IPS-18c (cell line): ENCODE measurements around the gene KCNAB1.

Experiments
- H3K4me3 ChIP-seq: 2 replicates; pipeline ENCODE4 v1.7.0; 2013; ENCODE audit warnings: low read depth, mild to moderate bottlenecking, low read length, moderate library complexity; ENCODE audit not compliant: insufficient read depth
- H3K9me3 ChIP-seq: one replicate; pipeline ENCODE4 v1.6.1; 2013; ENCODE audit warnings: mild to moderate bottlenecking, low read length, moderate library complexity; ENCODE audit not compliant: control insufficient read depth, insufficient read depth

The KCNAB1 gene

GRCh38 chr3:156455839-156456238 lies 335.5 kb downstream of the KCNAB1 start:
- Histone ChIP-seq H3K9me3 (no peaks in the 10 kb centered on the region), H3K4me3 (no peak overlapping the region)

DNA sequence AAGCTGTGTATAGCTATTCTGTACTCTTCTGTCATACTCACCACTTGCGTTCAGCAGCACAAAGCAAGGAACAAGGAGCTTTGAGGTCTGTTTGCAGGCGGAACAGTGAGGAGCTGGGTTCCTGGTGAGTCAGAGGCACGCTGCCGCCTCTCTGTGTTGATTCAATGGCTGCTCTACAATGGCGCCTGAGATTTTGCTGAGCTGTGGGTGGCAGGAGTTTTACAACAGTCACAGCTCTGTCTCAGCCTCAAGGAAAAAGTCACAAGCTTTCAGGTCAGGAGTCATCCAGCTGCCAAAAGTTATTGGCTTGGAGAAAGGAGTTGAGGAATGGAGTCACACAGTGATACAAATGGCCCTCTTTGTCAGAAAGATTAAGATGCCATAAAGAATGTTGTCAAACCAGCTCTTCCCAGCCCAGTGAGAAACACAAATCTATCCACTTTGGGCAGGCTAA lies 336.4 kb downstream of the KCNAB1 start:
- Histone ChIP-seq H3K9me3 (no peaks in the 10 kb centered on the region), H3K4me3 (no peak overlapping the region)

- Histone ChIP-seq H3K9me3 (no peaks in the 10 kb centered on the region), H3K4me3 (no peak overlapping the region)
Observed at GRCh38 chr3:156459434-156459833, 339.1 kb downstream of the KCNAB1 start.

DNA sequence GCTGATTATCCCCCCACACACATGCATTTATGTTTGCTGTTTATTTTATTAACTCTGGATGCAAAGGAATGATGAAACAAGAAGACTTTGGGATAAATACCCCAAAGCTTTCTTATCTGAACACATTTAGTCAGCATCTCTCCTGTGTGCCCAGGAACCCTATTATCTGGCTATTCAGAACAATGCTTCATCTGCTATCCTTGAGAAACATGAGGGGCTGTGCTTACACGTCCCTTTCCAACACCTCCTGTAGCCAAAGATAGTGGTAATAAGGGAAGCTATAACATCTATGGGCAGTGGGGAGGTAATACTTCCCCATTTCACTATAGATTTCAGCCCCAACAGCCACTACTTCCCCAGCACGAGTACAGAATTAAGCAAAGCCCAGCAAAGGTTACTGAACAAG lies 339.8 kb downstream of the KCNAB1 start:
- Histone ChIP-seq H3K9me3 (no peaks in the 10 kb centered on the region), H3K4me3 (no peak overlapping the region)

DNA sequence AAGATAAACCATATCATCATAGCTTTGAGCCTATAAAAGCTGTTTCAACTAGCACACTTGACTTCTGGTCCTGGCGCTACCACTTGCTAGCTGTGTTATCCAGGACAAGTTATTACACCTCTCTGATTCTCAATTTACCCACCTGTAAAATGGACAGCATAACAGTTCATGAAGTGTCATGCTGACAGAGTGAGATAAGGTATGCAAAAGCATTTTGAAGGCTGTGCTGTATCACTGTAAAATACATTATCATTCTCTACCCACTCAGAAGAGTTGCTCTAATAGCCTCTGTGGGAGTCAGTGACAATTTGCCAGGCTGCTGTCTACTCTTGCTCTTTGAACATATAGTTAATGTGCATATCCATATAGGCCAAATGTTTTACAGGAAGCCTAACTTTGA lies 341.5 kb downstream of the KCNAB1 start:
- Histone ChIP-seq H3K9me3 (no peaks in the 10 kb centered on the region), H3K4me3 (no peak overlapping the region)

DNA sequence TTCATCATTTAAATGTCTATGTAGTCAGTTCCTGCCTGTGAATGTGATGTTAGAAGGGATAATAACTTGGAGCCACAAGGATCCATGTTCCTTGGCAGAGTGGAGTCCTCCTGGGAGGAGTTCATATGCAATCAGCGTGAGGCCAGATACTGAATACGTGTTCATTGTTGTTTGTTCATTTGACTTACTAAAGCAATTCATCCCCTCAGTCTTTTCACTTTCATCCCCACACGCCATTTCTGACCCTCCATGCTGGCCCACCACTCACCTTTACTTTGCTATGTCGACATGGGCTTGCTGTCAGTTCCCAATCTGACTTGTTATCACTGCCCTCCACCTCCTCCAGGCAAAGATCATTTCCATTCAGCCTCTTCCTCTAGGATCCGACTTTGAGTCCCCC lies 342.7 kb downstream of the KCNAB1 start:
- H3K4me3 ChIP-seq = no peak overlapping the region
- no peaks in the 10 kb centered on the region for H3K9me3 ChIP-seq

DNA sequence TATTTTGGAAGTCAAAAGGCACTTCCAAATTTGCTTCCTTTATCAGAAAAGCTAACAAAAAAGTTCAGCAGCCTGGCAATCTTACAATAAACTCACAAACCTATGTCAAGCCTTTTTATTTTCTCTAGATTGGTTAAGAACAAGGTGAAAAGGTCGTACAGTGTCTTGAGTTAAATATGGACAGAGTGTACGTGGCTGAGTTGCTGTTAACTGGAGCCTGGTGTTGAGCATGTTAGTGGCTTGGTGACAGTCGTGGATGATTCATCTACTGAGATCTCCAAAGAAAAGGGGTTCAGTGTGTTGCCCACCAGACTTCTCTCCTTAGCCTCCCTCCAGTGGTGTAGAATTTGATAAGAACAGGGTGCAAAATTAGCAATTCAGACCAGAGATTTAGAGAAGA lies 344.8 kb downstream of the KCNAB1 start:
- Histone ChIP-seq H3K4me3 (no peak overlapping the region), H3K9me3 (no peaks in the 10 kb centered on the region)

- Histone ChIP-seq H3K4me3 (no peak overlapping the region), H3K9me3 (no peaks in the 10 kb centered on the region)
Observed at GRCh38 chr3:156469456-156469855, 349.1 kb downstream of the KCNAB1 start.

DNA sequence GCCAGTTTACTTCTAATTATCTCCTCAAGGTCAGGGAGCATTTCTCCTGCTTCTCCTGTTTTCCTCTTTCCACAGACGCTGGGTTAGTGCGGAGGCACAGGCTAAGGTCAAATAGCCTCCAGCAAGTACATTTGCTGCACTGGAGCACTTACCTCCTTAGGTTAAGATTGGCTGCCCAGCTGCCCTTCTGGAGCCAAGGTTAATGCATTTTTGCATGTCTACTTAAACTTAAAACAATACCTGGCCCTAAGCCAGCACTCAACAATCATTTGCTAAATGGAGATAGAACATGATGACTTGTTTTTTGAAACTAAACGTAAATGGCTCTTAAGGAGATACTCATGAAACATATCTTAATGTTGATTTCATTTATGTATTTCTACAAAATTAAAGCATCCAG lies 351.1 kb downstream of the KCNAB1 start:
- H3K4me3 ChIP-seq = no peak overlapping the region
- no peaks in the 10 kb centered on the region for H3K9me3 ChIP-seq

- H3K4me3 ChIP-seq = no peak overlapping the region
Observed at GRCh38 chr3:156472150-156472549, 351.8 kb downstream of the KCNAB1 start.

DNA sequence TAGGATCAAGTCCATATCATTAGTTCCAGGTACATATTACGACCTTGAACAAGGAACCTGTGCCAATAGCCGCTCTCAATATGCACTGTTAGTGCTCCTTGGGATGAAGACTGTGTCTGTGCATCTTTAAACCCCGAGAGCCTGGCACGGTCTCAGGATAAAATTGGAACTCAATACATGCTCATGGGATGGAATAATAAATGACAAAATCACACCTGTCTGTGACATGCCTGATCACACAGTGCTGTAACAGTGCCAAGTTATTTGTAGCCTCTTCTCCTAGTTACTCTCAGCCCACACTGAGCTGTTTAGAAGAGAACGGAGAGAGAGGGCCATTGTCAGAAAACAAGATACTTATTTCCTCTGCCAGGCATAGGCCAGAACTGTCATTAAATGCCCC lies 352.3 kb downstream of the KCNAB1 start:
- Histone ChIP-seq H3K9me3 (no peaks in the 10 kb centered on the region), H3K4me3 (no peak overlapping the region)

More at GRCh38 chr3:156472150-156472549, 351.8 kb downstream of the KCNAB1 start:
- H3K9me3 ChIP-seq = no peaks in the 10 kb centered on the region

DNA sequence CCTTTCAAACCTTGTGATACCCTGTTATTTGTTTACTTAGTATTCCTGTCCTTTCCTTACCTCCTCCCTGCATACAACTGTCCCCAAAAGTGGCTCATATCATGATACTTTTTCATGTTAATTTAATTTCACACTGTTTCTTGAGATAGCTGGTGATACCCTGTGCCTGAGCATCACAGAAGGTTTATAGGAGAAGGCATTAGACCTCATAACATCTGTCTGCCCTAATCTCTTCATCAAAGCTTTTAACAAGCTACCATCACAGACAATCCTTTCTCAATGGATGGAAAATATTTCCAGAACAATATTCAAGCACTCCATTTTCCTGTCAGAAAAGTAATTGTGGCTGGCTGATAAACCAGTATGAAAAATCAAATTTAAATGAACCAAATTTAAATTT lies 353.0 kb downstream of the KCNAB1 start:
- Histone ChIP-seq H3K9me3 (no peaks in the 10 kb centered on the region), H3K4me3 (no peak overlapping the region)

- no peaks in the 10 kb centered on the region for H3K9me3 ChIP-seq
- H3K4me3 ChIP-seq = peak overlapping the region; percentile 38; the same call in 1 of the 2 replicates
Observed at GRCh38 chr3:156474560-156475389, 354.4 kb downstream of the KCNAB1 start.

DNA sequence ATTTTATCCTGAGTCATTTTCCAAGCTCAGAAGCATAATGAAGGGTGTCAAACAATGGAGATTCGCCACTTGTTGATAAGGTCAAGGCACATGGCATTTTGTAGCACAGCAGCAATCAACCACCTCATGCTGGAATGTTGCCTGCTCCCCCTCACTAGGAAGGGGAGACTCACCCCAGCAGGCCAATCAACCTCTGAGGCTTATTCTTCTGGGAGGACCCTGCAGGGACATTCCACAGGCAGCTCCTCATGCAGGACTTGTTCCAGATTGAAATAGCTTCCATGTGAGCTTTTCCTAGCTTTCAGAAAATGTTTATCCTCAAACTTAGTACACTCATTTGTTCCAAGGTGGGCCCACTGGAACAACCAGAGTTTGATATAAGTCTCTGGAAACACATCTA lies 356.9 kb downstream of the KCNAB1 start:
- no peaks in the 10 kb centered on the region for H3K9me3 ChIP-seq
- no peak overlapping the region for H3K4me3 ChIP-seq

DNA sequence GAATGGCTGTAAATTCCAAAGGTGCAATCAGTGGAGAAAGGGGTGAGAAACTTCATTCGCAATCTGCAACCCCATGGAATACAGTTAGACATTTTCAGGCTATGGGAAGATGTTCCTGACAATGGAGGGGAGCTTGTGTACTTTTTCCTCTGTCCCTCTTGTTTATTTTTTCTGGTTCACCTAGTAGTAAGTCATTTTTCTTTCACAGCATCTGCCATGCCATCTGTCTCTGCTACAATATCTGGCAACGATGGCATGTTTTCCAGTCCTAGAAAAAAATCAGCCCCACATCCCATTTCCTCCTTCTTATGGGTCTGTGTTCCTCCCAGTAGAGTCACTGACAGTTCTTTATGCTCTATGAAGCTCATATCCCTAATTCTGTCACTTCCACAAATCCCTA lies 358.5 kb downstream of the KCNAB1 start:
- Histone ChIP-seq H3K4me3 (no peak overlapping the region), H3K9me3 (no peaks in the 10 kb centered on the region)

DNA sequence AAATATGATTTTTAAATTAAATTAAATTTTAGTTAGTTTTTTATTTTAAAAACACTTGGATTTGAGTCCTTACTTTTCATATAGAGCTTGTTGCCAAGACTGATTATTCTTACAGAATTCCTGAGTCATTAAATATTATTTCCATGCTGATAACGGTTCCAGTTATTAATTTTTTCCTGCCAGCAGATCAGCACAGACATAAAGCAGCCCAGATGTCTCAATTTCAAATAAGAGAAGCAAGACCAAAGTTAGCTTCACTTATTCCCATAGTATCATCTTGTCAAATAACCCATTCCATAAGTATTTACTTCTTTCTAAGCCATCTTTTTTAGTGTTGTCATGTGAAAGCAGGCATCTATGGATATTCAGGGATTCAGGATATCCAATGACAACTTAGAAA lies 359.2 kb downstream of the KCNAB1 start:
- no peaks in the 10 kb centered on the region for H3K9me3 ChIP-seq
- no peak overlapping the region for H3K4me3 ChIP-seq

GRCh38 chr3:156480949-156481348 lies 360.6 kb downstream of the KCNAB1 start:
- Histone ChIP-seq H3K9me3 (no peaks in the 10 kb centered on the region), H3K4me3 (no peak overlapping the region)

DNA sequence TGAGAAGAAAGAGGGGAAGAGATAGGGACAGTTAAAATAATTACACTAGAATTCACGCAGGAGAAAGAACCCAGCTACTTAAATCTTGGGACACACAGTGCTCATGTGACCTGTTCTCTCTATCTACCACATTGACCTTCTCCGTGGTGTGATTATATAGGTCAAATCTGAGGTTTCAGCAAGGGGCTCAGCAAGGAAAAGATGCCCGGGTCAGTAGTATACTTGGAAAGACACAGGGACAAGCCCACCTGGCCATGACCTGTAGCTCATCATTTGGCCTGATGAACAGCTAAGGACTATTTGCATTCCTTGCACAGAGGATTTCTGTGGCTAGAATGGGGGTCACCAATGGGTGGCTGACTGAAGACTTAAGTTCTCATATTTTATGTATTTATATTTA lies 362.6 kb downstream of the KCNAB1 start:
- no peaks in the 10 kb centered on the region for H3K9me3 ChIP-seq
- no peak overlapping the region for H3K4me3 ChIP-seq

DNA sequence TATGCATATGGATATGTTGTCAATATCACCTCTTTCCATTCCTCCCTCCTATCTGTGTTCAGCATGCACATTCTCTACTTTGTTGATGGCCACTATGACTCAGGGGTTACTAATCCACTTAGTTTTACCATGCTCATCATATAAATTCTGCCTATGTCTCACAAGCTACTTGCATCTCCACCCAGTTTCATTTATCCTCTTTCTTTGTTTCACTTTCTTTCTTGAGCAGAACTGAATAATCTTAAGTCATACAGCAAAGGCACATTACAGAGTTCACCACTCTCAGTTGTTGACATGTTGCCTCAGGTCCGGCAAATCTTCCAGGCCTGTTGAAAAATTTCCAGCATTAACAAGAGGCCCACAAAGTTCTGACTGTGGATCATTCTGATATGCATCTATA lies 363.0 kb downstream of the KCNAB1 start:
- Histone ChIP-seq H3K4me3 (no peak overlapping the region), H3K9me3 (no peaks in the 10 kb centered on the region)
